Measurements from ENCODE around the gene TEX38.
"Not testable (repeated sequence)": the region's sequence is repeated elsewhere in the genome, so short reads cannot be mapped to it uniquely, and the experiment has no call there.

The TEX38 gene

GRCh38 chr1:46697053-46697452 is 25.4 kb downstream of the TEX38 start:
- H3K9me3 Mint-ChIP-seq, result no peaks in the 10 kb centered on the region
- DNase-seq (ENCODE audit: low spot score in 2 of 2) (no peak), ATAC-seq (replicated peaks; ENCODE audit: extremely low read depth, poor library complexity, severe bottlenecking) (no peak)
- H3K4me3 Mint-ChIP-seq, result no peak overlapping the region
- H3K27ac Mint-ChIP-seq (ENCODE audit: low read depth), result peak overlapping the region; percentile 35
- peaks cover 42% of the 10 kb centered on the region for H3K36me3 Mint-ChIP-seq (ENCODE audit: insufficient read depth)
- H3K27me3 Mint-ChIP-seq, result no peaks in the 10 kb centered on the region
- H3K4me1 Mint-ChIP-seq, result peaks cover 40% of the 10 kb centered on the region

GRCh38 chr1:46699666-46700065 is 28.0 kb downstream of the TEX38 start:
- no peak overlapping the region for H3K27ac Mint-ChIP-seq (ENCODE audit: low read depth)
- H3K27me3 Mint-ChIP-seq, result no peaks in the 10 kb centered on the region
- H3K4me1 Mint-ChIP-seq, result peaks cover 58% of the 10 kb centered on the region
- H3K36me3 Mint-ChIP-seq (ENCODE audit: insufficient read depth), result peaks cover 46% of the 10 kb centered on the region
- H3K4me3 Mint-ChIP-seq, result no peak overlapping the region
- no peak for DNase-seq (ENCODE audit: low spot score in 2 of 2)
- ATAC-seq (replicated peaks; ENCODE audit: extremely low read depth, poor library complexity, severe bottlenecking), result no peak
- no peaks in the 10 kb centered on the region for H3K9me3 Mint-ChIP-seq

GRCh38 chr1:46703927-46704641 is 32.4 kb downstream of the TEX38 start:
- no peaks in the 10 kb centered on the region for H3K27me3 Mint-ChIP-seq
- DNase-seq (ENCODE audit: low spot score in 2 of 2) (no peak), ATAC-seq (replicated peaks; ENCODE audit: extremely low read depth, poor library complexity, severe bottlenecking) (no peak)
- no peak overlapping the region for H3K4me3 Mint-ChIP-seq
- H3K36me3 Mint-ChIP-seq (ENCODE audit: insufficient read depth), result peaks cover 53% of the 10 kb centered on the region
- H3K4me1 Mint-ChIP-seq, result peaks cover 46% of the 10 kb centered on the region
- no peak overlapping the region for H3K27ac Mint-ChIP-seq (ENCODE audit: low read depth)
- no peaks in the 10 kb centered on the region for H3K9me3 Mint-ChIP-seq

- Mint-ChIP-seq H3K4me1 (peaks cover 44% of the 10 kb centered on the region), H3K9me3 (no peaks in the 10 kb centered on the region), H3K27me3 (no peaks in the 10 kb centered on the region), H3K36me3 (ENCODE audit: insufficient read depth) (peaks cover 59% of the 10 kb centered on the region), H3K4me3 (no peak overlapping the region), H3K27ac (ENCODE audit: low read depth) (no peak overlapping the region)
- DNase-seq (ENCODE audit: low spot score in 2 of 2) (no peak), ATAC-seq (replicated peaks; ENCODE audit: extremely low read depth, poor library complexity, severe bottlenecking) (no peak)
Measured at GRCh38 chr1:46705408-46705807, 33.8 kb downstream of the TEX38 start.

GRCh38 chr1:46708121-46708520 is 36.5 kb downstream of the TEX38 start:
- Mint-ChIP-seq H3K36me3 (ENCODE audit: insufficient read depth) (peaks cover 64% of the 10 kb centered on the region), H3K9me3 (no peaks in the 10 kb centered on the region), H3K27me3 (no peaks in the 10 kb centered on the region), H3K27ac (ENCODE audit: low read depth) (no peak overlapping the region), H3K4me3 (no peak overlapping the region), H3K4me1 (peaks cover 31% of the 10 kb centered on the region)
- ATAC-seq (replicated peaks; ENCODE audit: extremely low read depth, poor library complexity, severe bottlenecking), result no peak
- DNase-seq (ENCODE audit: low spot score in 2 of 2), result no peak

- H3K36me3 Mint-ChIP-seq (ENCODE audit: insufficient read depth), result peaks cover 59% of the 10 kb centered on the region
- ATAC-seq (replicated peaks; ENCODE audit: extremely low read depth, poor library complexity, severe bottlenecking) (no peak), DNase-seq (ENCODE audit: low spot score in 2 of 2) (no peak)
- no peaks in the 10 kb centered on the region for H3K27me3 Mint-ChIP-seq
- H3K4me1 Mint-ChIP-seq, result peaks cover 53% of the 10 kb centered on the region
- H3K27ac Mint-ChIP-seq (ENCODE audit: low read depth), result no peak overlapping the region
- H3K9me3 Mint-ChIP-seq, result no peaks in the 10 kb centered on the region
- H3K4me3 Mint-ChIP-seq, result no peak overlapping the region
Measured at GRCh38 chr1:46714976-46715375, 43.3 kb downstream of the TEX38 start.

GRCh38 chr1:46717654-46718053 is 46.0 kb downstream of the TEX38 start:
- DNase-seq (ENCODE audit: low spot score in 2 of 2) (no peak), ATAC-seq (replicated peaks; ENCODE audit: extremely low read depth, poor library complexity, severe bottlenecking) (no peak)
- peak overlapping the region; percentile 86 for H3K4me3 Mint-ChIP-seq
- H3K9me3 Mint-ChIP-seq, result no peaks in the 10 kb centered on the region
- H3K27me3 Mint-ChIP-seq, result no peaks in the 10 kb centered on the region
- H3K36me3 Mint-ChIP-seq (ENCODE audit: insufficient read depth), result peaks cover 45% of the 10 kb centered on the region
- peaks cover 40% of the 10 kb centered on the region for H3K4me1 Mint-ChIP-seq
- H3K27ac Mint-ChIP-seq (ENCODE audit: low read depth), result peak overlapping the region; percentile 75

GRCh38 chr1:46718340-46718726 is 46.7 kb downstream of the TEX38 start:
- DNase-seq (ENCODE audit: low spot score in 2 of 2) (no peak), ATAC-seq (replicated peaks; ENCODE audit: extremely low read depth, poor library complexity, severe bottlenecking) (no peak)
- H3K4me1 Mint-ChIP-seq, result peaks cover 40% of the 10 kb centered on the region
- H3K27me3 Mint-ChIP-seq, result no peaks in the 10 kb centered on the region
- peaks cover 40% of the 10 kb centered on the region for H3K36me3 Mint-ChIP-seq (ENCODE audit: insufficient read depth)
- H3K27ac Mint-ChIP-seq (ENCODE audit: low read depth), result peak overlapping the region; percentile 75
- H3K9me3 Mint-ChIP-seq, result no peaks in the 10 kb centered on the region
- H3K4me3 Mint-ChIP-seq, result peak overlapping the region; percentile 86

- H3K27me3 Mint-ChIP-seq, result no peaks in the 10 kb centered on the region
- no peaks in the 10 kb centered on the region for H3K9me3 Mint-ChIP-seq
- peak within 1 kb of the TSS; percentile 75 for H3K27ac Mint-ChIP-seq (ENCODE audit: low read depth)
- peaks cover 40% of the 10 kb centered on the region for H3K4me1 Mint-ChIP-seq
- H3K4me3 Mint-ChIP-seq, result peak within 1 kb of the TSS; percentile 86
- DNase-seq (ENCODE audit: low spot score in 2 of 2) (peak; percentile 99 to 100), ATAC-seq (replicated peaks; ENCODE audit: extremely low read depth, poor library complexity, severe bottlenecking) (peak; percentile 98)
- peaks cover 33% of the 10 kb centered on the region for H3K36me3 Mint-ChIP-seq (ENCODE audit: insufficient read depth)
Measured at GRCh38 chr1:46718727-46719622, 47.3 kb downstream of the TEX38 start, which contains the start of gene EFCAB14. Gene EFCAB14 (minus strand): TSS chr1:46719114. CDS start chr1:46718087, 1,027 bp downstream.

GRCh38 chr1:46719689-46720088 is 48.0 kb downstream of the TEX38 start:
- Mint-ChIP-seq H3K4me3 (peak overlapping the region; percentile 86), H3K27me3 (no peaks in the 10 kb centered on the region), H3K4me1 (peaks cover 40% of the 10 kb centered on the region), H3K27ac (ENCODE audit: low read depth) (peak overlapping the region; percentile 75), H3K36me3 (ENCODE audit: insufficient read depth) (peaks cover 27% of the 10 kb centered on the region), H3K9me3 (no peaks in the 10 kb centered on the region)
- no peak for ATAC-seq (replicated peaks; ENCODE audit: extremely low read depth, poor library complexity, severe bottlenecking)
- no peak for DNase-seq (ENCODE audit: low spot score in 2 of 2)

GRCh38 chr1:46720319-46720718 is 48.7 kb downstream of the TEX38 start:
- not testable (repeated sequence) for ATAC-seq (replicated peaks; ENCODE audit: extremely low read depth, poor library complexity, severe bottlenecking); H3K4me3 Mint-ChIP-seq; H3K27me3 Mint-ChIP-seq; H3K27ac Mint-ChIP-seq (ENCODE audit: low read depth); DNase-seq (ENCODE audit: low spot score in 2 of 2); H3K9me3 Mint-ChIP-seq
- peaks cover 22% of the 10 kb centered on the region for H3K36me3 Mint-ChIP-seq (ENCODE audit: insufficient read depth)
- peaks cover 40% of the 10 kb centered on the region for H3K4me1 Mint-ChIP-seq

GRCh38 chr1:46721204-46721603 is 49.5 kb downstream of the TEX38 start:
- Mint-ChIP-seq H3K27me3 (peaks cover 14% of the 10 kb centered on the region), H3K27ac (ENCODE audit: low read depth) (no peak overlapping the region), H3K4me3 (no peak overlapping the region), H3K4me1 (peaks cover 38% of the 10 kb centered on the region), H3K9me3 (no peaks in the 10 kb centered on the region), H3K36me3 (ENCODE audit: insufficient read depth) (peaks cover 16% of the 10 kb centered on the region)
- ATAC-seq (replicated peaks; ENCODE audit: extremely low read depth, poor library complexity, severe bottlenecking) (no peak), DNase-seq (ENCODE audit: low spot score in 2 of 2) (no peak)

All from central memory CD8-positive, alpha-beta T cell (primary cell).